PC-9 (cell line): ENCODE results near the gene TNF.

Experiments
- CTCF ChIP-seq: fragments of 200-600 bp; sonication (generic); conservative IDR thresholded peaks from 2 replicates; pipeline ENCODE4 v1.6.1; 2017; ENCODE audit warnings: mixed run types, antibody characterized with exemption, mild to moderate bottlenecking, moderate library complexity
- EZH2 ChIP-seq: fragments of 200-600 bp; sonication (generic); IDR thresholded peaks from 2 replicates; pipeline ENCODE4 v1.8.0; 2017; ENCODE audit warnings: antibody characterized with exemption, low read depth

DNA sequence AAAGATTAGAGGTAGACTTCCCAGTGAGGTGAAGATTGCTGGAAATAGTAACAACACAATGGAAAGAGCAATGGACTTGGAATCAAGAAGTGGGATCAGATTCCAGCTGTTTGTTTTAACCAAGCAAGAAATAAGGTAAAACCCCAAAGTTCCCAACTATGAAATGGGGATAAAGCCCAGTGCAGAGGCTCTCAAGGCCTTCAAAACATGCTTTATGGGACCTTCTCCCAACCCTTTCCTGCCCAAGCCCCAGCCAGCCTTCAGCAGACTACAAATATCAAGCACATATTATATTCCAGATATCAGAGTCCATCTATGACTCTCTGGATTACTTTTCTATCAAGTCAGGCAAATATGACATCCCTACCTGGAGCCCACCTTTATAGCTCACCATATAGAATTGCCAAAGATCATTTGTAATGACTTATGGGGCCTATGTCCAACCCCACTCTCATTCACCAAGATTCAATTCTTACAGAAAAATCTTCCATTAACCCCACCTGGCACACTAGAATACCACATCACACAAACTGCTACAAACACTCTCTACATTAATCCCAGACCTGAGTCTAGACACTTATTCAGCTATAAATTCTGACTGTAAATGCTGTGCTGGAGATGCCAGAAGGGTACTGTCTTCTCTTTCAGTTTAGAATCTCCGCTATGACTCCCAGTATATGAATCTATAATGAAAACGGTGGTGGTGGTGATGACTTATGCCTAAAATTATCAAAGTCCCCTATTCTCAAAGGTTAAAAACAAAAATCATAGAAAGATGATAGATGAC lies 39.6 kb upstream of the TNF start:
- TF ChIP-seq EZH2 (no peak), CTCF (no peak)
